Measurements from ENCODE around the gene SNX22. TPM values are rescaled to one million over a fixed set of nuclear protein-coding genes. Genes with fewer than 3 reads are reported as not detected.

The SNX22 gene
- 2.3 TPM for polyA plus RNA-seq (2012; ENCODE audit: insufficient read length, low read depth)

DNA sequence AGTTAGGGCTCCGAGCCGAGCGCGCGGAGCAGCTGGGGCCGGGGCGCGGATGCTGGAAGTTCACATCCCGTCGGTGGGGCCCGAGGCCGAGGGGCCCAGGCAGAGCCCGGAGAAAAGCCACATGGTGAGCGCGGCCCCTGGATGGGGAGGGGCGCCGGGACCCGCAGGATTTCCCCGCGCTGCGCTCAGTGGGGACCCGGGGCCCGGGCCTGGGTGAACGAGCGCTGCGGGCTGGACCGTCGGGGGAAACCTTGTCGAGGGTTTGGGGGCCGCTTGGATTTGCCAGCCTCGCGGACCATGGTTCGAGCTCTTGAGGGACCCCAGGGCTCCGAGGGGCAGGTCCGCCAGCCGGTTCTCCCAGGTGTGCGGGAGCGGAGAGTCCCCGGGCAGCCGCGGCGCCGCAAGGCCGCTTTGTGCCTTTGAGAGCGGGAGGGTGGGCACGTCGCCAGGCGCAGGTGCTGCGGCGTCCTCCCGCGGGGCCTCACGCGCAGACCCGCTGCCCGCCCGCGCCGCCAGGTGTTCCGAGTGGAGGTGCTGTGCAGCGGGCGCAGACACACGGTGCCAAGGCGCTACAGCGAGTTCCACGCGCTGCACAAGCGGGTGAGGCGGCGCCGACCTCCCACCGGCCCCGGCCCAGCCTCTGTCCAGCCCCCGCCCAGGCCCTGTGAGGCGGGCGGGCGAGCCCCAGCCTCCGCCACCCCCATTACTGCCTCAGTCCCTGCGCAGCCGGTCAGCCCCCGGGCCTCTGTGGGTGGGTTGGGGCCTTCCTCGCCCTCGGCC, at the start of gene SNX22:
Gene SNX22, plus strand, starts transcription at position 5 of the 780 bp plus-strand sequence. Its CDS starts 45 bp downstream, at position 50.
- no peak for TF ChIP-seq POLR2AphosphoS5 (IDR thresholded peaks at IDR 0.05; ENCODE audit: low read depth, low read length)
- no peak for TF ChIP-seq SIN3A (IDR thresholded peaks at IDR 0.05; ENCODE audit: borderline replicate concordance, insufficient read depth, low read length)
- no peak for TF ChIP-seq TAF1 (IDR thresholded peaks at IDR 0.05; ENCODE audit: borderline replicate concordance, insufficient read depth, low read length)
- no peak for TF ChIP-seq FOXP2 (optimal IDR thresholded peaks at IDR 0.05; ENCODE audit: borderline replicate concordance, extremely low read depth, extremely low read length, insufficient read depth)
- TF ChIP-seq, protein P1, sequence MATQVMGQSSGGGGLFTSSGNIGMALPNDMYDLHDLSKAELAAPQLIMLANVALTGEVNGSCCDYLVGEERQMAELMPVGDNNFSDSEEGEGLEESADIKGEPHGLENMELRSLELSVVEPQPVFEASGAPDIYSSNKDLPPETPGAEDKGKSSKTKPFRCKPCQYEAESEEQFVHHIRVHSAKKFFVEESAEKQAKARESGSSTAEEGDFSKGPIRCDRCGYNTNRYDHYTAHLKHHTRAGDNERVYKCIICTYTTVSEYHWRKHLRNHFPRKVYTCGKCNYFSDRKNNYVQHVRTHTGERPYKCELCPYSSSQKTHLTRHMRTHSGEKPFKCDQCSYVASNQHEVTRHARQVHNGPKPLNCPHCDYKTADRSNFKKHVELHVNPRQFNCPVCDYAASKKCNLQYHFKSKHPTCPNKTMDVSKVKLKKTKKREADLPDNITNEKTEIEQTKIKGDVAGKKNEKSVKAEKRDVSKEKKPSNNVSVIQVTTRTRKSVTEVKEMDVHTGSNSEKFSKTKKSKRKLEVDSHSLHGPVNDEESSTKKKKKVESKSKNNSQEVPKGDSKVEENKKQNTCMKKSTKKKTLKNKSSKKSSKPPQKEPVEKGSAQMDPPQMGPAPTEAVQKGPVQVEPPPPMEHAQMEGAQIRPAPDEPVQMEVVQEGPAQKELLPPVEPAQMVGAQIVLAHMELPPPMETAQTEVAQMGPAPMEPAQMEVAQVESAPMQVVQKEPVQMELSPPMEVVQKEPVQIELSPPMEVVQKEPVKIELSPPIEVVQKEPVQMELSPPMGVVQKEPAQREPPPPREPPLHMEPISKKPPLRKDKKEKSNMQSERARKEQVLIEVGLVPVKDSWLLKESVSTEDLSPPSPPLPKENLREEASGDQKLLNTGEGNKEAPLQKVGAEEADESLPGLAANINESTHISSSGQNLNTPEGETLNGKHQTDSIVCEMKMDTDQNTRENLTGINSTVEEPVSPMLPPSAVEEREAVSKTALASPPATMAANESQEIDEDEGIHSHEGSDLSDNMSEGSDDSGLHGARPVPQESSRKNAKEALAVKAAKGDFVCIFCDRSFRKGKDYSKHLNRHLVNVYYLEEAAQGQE (IDR thresholded peaks at IDR 0.05; ENCODE audit: insufficient read depth in 1 of 2, low read depth in 2 of 2, low read length in 2 of 2), result no peak

DNA sequence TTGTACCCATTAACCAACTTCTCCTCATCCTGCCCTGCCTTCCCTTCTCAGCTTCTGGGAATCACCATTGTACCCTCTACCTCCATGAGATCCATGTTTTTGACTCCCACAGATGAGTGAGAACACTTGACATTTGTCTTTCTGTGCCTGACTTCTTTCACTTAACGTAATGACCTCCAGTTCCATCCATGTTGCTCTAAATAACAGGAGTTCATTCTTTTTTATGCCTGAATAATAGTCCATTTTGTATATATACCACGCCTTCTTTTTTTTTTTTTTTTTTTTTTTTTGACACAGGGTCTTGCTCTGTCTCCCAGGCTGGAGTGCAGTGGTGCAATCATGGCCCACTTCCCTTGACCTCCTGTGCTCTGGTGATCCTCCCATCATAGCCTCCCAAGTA, 49.0 kb upstream of the SNX22 start:
- TF ChIP-seq TAF1 (IDR thresholded peaks at IDR 0.05; ENCODE audit: borderline replicate concordance, insufficient read depth, low read length), result no peak
- TF ChIP-seq, protein P1 (IDR thresholded peaks at IDR 0.05; ENCODE audit: insufficient read depth in 1 of 2, low read depth in 2 of 2, low read length in 2 of 2), result no peak

DNA sequence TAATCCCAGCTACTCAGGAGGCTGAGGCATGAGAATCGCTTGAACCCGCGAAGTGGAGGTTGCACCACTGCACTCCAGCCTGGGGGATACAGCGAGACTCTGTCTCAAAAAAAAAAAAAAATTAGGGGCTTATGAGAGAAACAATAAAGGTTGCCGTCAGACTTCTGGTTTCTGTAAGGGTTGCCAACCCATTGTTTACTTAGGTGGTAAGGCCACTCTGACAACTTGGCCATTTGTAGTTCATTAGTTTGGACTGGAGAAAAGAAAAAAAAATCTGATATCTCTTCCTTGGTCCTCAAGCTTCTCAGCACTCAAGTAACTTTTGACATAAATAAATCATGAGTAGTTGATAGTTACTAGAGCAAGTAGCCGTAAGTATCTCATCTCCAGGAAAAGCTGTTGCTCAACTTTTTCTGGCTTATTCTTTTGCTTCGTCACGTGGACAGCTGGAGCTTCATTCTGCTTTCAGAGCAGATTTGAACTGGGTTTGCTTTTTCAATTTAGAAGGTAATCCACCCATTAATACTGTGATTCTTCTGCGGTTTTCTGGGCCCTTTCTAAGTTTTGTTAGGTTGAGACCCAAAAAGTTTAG, 46.3 kb upstream of the SNX22 start:
- TF ChIP-seq, protein P1 (IDR thresholded peaks at IDR 0.05; ENCODE audit: insufficient read depth in 1 of 2, low read depth in 2 of 2, low read length in 2 of 2), result no peak
- TF ChIP-seq FOXP2 (optimal IDR thresholded peaks at IDR 0.05; ENCODE audit: borderline replicate concordance, extremely low read depth, extremely low read length, insufficient read depth) (no peak), TAF1 (IDR thresholded peaks at IDR 0.05; ENCODE audit: borderline replicate concordance, insufficient read depth, low read length) (no peak), POLR2AphosphoS5 (IDR thresholded peaks at IDR 0.05; ENCODE audit: low read depth, low read length) (no peak), SIN3A (IDR thresholded peaks at IDR 0.05; ENCODE audit: borderline replicate concordance, insufficient read depth, low read length) (no peak)

DNA sequence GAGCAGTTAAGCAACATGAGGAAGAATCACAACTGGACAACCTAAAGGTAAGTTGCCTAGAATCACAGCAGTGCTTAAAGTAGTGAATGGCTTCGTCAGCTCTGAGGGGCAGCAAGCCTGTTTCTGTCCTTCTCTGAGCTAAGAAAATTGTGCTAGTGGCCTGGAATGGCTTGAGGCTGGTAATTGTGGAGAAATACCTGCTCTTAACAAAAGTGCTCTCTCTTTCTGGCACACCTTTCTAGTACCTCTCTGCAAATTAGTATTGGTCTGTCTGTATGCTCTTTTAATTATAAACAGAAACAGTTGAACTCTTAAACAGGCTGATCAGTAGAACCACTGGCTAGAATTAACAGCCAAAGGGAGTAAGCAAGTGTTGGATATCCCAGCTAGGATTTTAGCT, 44.2 kb upstream of the SNX22 start:
- no peak for TF ChIP-seq TAF1 (IDR thresholded peaks at IDR 0.05; ENCODE audit: borderline replicate concordance, insufficient read depth, low read length)
- TF ChIP-seq SIN3A (IDR thresholded peaks at IDR 0.05; ENCODE audit: borderline replicate concordance, insufficient read depth, low read length), result no peak
- TF ChIP-seq FOXP2 (optimal IDR thresholded peaks at IDR 0.05; ENCODE audit: borderline replicate concordance, extremely low read depth, extremely low read length, insufficient read depth), result no peak
- TF ChIP-seq, protein P1 (IDR thresholded peaks at IDR 0.05; ENCODE audit: insufficient read depth in 1 of 2, low read depth in 2 of 2, low read length in 2 of 2), result no peak
- TF ChIP-seq POLR2AphosphoS5 (IDR thresholded peaks at IDR 0.05; ENCODE audit: low read depth, low read length), result no peak

All from PFSK-1 (cell line).